HG03139 (cell line): Measurements from ENCODE around the gene NDUFB3.

ENCODE experiments used
- ATAC-seq: cut with Tn5 transposase; IDR thresholded peaks from one replicate; pipeline ENCODE4 v1.9.1; 2021; ENCODE audit not compliant: unreplicated experiment

The NDUFB3 gene

DNA sequence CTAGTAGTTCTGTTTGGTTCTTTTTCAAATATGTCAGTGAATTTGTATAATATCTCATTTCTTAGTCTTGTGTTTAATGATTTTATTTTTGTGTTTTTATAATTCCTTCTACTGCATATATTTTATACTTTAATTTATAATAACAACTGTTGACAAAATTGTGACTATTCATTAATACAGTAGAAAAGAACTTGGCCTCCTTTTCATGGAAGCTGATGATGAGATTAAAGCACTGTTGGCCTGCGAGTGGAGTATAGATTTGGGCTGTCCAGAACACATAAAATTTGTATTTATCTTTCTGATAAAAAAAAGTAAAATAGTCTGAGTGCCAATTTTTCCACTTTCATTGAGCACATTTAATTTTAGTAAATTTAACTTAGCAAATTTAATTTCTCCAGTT lies 56.2 kb downstream of the NDUFB3 start:
- no peak for ATAC-seq

DNA sequence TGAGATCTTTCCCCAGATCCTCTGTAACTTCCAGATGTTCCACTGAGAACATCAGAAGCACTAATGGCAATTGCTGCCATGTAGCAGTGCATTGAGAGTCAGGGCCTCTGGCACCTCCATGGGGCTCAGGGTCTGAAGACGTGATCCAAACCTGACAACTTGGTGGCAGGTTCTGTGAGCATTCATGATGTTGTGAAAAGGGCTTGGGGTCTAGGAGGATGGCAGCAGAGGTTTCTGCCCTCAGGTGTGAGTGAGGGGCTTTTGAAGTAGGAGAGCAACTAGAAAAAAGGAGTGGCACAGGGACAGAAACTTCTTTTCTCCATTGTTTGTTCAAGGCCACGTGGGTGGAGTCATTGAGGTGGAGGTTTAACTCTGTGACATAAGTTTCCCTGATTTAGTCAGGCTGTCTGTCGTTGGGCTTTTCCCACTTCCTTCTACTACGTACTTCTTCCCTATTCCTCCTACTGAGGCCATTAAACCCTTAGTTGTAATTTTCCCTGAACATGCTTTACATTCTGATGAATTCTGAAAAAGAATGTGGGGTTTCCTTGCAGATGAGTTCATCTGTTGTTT lies 57.2 kb downstream of the NDUFB3 start:
- ATAC-seq: no peak

DNA sequence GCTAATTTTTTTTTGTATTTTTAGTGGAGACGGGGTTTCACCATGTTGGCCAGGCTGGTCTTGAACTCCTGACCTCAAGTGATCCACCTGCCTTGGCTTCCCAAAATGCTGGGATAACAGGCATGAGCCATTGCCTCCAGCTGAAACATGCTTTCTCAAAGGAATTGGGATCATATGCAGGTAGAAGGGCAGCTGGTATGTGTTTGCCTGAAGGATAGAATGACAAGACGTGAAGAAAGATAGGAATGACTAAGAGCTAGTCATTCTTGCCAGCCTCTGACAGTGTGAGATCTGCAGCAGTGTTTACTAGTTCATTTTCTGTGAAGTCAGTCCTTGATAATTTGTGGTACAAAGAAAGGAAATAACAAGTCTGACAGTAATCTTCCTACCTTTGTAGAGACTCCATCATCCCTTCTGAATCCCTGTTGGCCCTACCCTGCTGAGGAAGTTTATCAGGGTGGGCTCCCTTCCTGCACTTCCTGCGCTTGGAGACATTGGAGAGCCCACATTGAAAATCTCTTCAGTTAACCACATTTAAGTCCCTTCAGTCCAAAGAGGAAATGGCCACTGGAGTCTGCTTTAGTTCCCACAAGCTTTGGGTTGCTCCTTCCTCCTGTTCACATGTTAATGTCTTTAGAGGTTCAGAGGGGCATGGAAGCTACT lies 58.9 kb downstream of the NDUFB3 start:
- no peak for ATAC-seq

DNA sequence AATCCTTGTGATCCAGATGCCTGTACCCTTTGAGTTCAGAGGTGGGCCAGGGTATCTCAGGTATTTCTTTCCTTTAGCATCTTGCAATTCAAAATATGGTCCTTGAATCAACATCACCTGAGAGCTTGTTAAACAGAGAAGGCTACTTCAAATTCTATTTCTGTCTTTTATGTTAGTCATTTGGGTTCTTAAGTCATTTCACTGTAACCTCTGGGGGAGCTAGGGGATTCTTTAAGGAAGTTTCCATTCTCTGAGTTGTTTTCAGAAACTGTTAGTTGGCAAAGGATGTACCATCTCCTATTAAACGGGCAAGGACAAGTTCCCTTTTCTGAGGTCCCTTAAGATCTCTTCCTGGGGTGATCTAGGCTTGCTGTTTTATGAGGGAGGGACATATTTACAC lies 60.7 kb downstream of the NDUFB3 start:
- ATAC-seq: no peak
